Gastrocnemius medialis (tissue), 4 donors: ENCODE results near the gene P2RY2.
"Not testable (repeated sequence)": the region's sequence is repeated elsewhere in the genome, so short reads cannot be mapped to it uniquely, and the experiment has no call there.

Experiments used
- POLR2A ChIP-seq, 2 donors: fragments of 450-650 bp; IDR thresholded peaks; one replicate each; pipeline ENCODE4 v1.6.1; 2017; ENCODE audit warnings: antibody characterized with exemption in 2 of 2, mild to moderate bottlenecking in 2 of 2, moderate library complexity in 2 of 2
- TF ChIP-seq, protein P1 (sequence below), 5 experiments: fragments of 450-650 bp in 3 of 5; fragments of 200-600 bp in 2 of 5; sonication (generic) in 2 of 5; IDR thresholded peaks in 4 of 5; conservative IDR thresholded peaks in 1 of 5; 1 replicate in 4 of 5; 2 replicates in 1 of 5; pipeline ENCODE4 v1.5.1; 2016 to 2019; ENCODE audit warnings: antibody characterized with exemption in 5 of 5, mild to moderate bottlenecking in 3 of 5, moderate library complexity in 3 of 5

DNA sequence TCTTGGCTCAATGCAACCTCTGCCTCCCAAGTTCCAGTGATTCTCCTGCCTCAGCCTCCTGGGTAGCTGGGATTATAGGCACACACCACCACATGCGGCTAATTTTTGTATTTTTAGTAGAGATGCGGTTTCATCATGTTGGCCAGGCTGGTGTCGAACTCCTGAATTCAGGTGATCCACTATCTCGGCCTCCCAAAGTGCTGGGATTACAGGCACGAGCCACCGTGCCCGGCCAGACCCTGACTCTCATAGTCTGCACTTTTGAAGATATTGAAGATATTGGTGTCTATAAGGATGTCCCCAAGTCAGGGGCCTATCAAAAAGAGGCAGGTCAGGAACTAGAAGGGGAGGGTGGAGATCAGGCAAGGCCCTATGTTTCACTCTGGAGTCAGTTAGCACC, 20.3 kb upstream of the P2RY2 start:
- TF ChIP-seq, protein P1, sequence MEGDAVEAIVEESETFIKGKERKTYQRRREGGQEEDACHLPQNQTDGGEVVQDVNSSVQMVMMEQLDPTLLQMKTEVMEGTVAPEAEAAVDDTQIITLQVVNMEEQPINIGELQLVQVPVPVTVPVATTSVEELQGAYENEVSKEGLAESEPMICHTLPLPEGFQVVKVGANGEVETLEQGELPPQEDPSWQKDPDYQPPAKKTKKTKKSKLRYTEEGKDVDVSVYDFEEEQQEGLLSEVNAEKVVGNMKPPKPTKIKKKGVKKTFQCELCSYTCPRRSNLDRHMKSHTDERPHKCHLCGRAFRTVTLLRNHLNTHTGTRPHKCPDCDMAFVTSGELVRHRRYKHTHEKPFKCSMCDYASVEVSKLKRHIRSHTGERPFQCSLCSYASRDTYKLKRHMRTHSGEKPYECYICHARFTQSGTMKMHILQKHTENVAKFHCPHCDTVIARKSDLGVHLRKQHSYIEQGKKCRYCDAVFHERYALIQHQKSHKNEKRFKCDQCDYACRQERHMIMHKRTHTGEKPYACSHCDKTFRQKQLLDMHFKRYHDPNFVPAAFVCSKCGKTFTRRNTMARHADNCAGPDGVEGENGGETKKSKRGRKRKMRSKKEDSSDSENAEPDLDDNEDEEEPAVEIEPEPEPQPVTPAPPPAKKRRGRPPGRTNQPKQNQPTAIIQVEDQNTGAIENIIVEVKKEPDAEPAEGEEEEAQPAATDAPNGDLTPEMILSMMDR (IDR thresholded peaks at IDR 0.05 in 4 of 5, conservative IDR thresholded peaks at IDR 0.05 in 1 of 5), result not testable (repeated sequence)
- TF ChIP-seq POLR2A (IDR thresholded peaks at IDR 0.05), result not testable (repeated sequence)
